Thyroid gland (tissue), 4 donors: ENCODE data around the gene DDX43.
"Not testable (repeated sequence)": the region's sequence is repeated elsewhere in the genome, so short reads cannot be mapped to it uniquely, and the experiment has no call there.

Experiments used
- POLR2A ChIP-seq, 2 donors: fragments of 450-650 bp; IDR thresholded peaks; one replicate each; pipeline ENCODE4 v1.6.1; 2017; ENCODE audit warnings: antibody characterized with exemption in 2 of 2, mild to moderate bottlenecking in 2 of 2, moderate library complexity in 1 of 2
- TF ChIP-seq, protein P1 (sequence below), 6 experiments: fragments of 200-600 bp in 3 of 6; fragments of 450-650 bp in 3 of 6; sonication (generic) in 3 of 6; IDR thresholded peaks; one replicate each; pipeline ENCODE4 v1.5.1; 2016 to 2019; ENCODE audit warnings: antibody characterized with exemption in 6 of 6, mild to moderate bottlenecking in 2 of 6, inconsistent platforms in 1 of 6, moderate library complexity in 1 of 6

DNA sequence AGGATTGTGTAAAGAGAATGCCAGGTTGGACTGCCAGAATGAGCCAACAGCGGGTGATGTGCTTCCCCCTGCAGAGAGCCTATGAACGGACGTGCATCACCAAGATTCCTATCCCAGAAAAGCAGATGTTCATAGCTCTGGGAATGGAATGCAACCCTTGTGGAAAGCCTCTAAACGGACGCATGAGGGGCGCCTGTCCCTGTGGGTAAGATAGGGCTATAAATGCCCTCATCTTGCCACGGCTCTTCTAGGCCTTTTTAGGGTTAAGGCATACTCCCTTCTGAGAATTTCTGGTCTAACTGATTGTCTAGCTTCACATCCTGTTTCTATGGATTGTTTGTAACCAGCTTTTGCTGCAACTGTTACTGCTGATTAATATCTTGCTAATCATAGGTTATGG, 64.8 kb downstream of the DDX43 start:
- TF ChIP-seq, protein P1, sequence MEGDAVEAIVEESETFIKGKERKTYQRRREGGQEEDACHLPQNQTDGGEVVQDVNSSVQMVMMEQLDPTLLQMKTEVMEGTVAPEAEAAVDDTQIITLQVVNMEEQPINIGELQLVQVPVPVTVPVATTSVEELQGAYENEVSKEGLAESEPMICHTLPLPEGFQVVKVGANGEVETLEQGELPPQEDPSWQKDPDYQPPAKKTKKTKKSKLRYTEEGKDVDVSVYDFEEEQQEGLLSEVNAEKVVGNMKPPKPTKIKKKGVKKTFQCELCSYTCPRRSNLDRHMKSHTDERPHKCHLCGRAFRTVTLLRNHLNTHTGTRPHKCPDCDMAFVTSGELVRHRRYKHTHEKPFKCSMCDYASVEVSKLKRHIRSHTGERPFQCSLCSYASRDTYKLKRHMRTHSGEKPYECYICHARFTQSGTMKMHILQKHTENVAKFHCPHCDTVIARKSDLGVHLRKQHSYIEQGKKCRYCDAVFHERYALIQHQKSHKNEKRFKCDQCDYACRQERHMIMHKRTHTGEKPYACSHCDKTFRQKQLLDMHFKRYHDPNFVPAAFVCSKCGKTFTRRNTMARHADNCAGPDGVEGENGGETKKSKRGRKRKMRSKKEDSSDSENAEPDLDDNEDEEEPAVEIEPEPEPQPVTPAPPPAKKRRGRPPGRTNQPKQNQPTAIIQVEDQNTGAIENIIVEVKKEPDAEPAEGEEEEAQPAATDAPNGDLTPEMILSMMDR (IDR thresholded peaks at IDR 0.05): not testable (repeated sequence)
- not testable (repeated sequence) for TF ChIP-seq POLR2A (IDR thresholded peaks at IDR 0.05)
